HG02970 (cell line): Measurements from ENCODE around the gene ENOX1.

ENCODE experiments used
- ATAC-seq: cut with Tn5 transposase; IDR thresholded peaks from one replicate; pipeline ENCODE4 v1.9.1; 2021; ENCODE audit warnings: mild to moderate bottlenecking, moderate library complexity, moderate number of reproducible peaks; ENCODE audit not compliant: unreplicated experiment, low FRiP score

ENOX1 gene

GRCh38 chr13:43407023-43407581 lies 379.7 kb downstream of the ENOX1 start:
- ATAC-seq: no peak

- ATAC-seq: no peak
These were observed 381.3 kb downstream of the ENOX1 start for GRCh38 chr13:43405457-43405856.

- ATAC-seq: no peak
These were observed 384.4 kb downstream of the ENOX1 start for GRCh38 chr13:43402380-43402779.

GRCh38 chr13:43401361-43401760 lies 385.4 kb downstream of the ENOX1 start:
- no peak for ATAC-seq

GRCh38 chr13:43397111-43397510 lies 389.7 kb downstream of the ENOX1 start:
- no peak for ATAC-seq

GRCh38 chr13:43391036-43391435 lies 395.7 kb downstream of the ENOX1 start:
- no peak for ATAC-seq

GRCh38 chr13:43390619-43391018 lies 396.2 kb downstream of the ENOX1 start:
- no peak for ATAC-seq

GRCh38 chr13:43389983-43390382 lies 396.8 kb downstream of the ENOX1 start:
- ATAC-seq: no peak

GRCh38 chr13:43389573-43389972 lies 397.2 kb downstream of the ENOX1 start:
- no peak for ATAC-seq

- no peak for ATAC-seq
These were observed 398.3 kb downstream of the ENOX1 start for GRCh38 chr13:43388282-43389034.

- no peak for ATAC-seq
These were observed 398.9 kb downstream of the ENOX1 start for GRCh38 chr13:43387880-43388279.

- no peak for ATAC-seq
These were observed 403.1 kb downstream of the ENOX1 start for GRCh38 chr13:43383498-43384165.

- no peak for ATAC-seq
These were observed 407.0 kb downstream of the ENOX1 start for GRCh38 chr13:43379738-43380137.

GRCh38 chr13:43377973-43378372 lies 408.8 kb downstream of the ENOX1 start:
- no peak for ATAC-seq

GRCh38 chr13:43377149-43377548 lies 409.6 kb downstream of the ENOX1 start:
- no peak for ATAC-seq

- no peak for ATAC-seq
These were observed 410.2 kb downstream of the ENOX1 start for GRCh38 chr13:43376596-43376995.

- no peak for ATAC-seq
These were observed 410.8 kb downstream of the ENOX1 start for GRCh38 chr13:43375797-43376465.

- ATAC-seq: no peak
These were observed 412.2 kb downstream of the ENOX1 start for GRCh38 chr13:43374621-43375020.

GRCh38 chr13:43373400-43373799 lies 413.4 kb downstream of the ENOX1 start:
- no peak for ATAC-seq

GRCh38 chr13:43370842-43371241 lies 415.9 kb downstream of the ENOX1 start:
- ATAC-seq: no peak

- ATAC-seq: no peak
These were observed 417.5 kb downstream of the ENOX1 start for GRCh38 chr13:43369319-43369718.
